HepG2 (cell line): ENCODE results near the gene METTL1. TPM values are rescaled to one million over a fixed set of nuclear protein-coding genes. Genes with fewer than 3 reads are reported as not detected.

Experiments used
- E2F2 ChIP-seq: sonication (generic); formaldehyde crosslinking; IDR thresholded peaks from 2 replicates; pipeline ENCODE4 v1.4.0; 2020; ENCODE audit warnings: missing genetic modification reagents, borderline replicate concordance
- GATAD1 ChIP-seq: IDR thresholded peaks from 2 replicates; pipeline ENCODE4 v1.6.1; 2016; ENCODE audit warnings: missing genetic modification reagents, missing compliant biosample characterization
- GPBP1L1 ChIP-seq: sonication (generic); formaldehyde crosslinking; IDR thresholded peaks from 2 replicates; pipeline ENCODE4 v1.5.0; 2020; ENCODE audit warnings: mild to moderate bottlenecking, missing genetic modification reagents
- MTA1 ChIP-seq: sonication (generic); formaldehyde crosslinking; IDR thresholded peaks from 2 replicates; pipeline ENCODE4 v1.4.0; 2020; ENCODE audit warnings: missing genetic modification reagents, mild to moderate bottlenecking, borderline replicate concordance
- MTF1 ChIP-seq: sonication (generic); formaldehyde crosslinking; IDR thresholded peaks from 2 replicates; pipeline ENCODE4 v1.5.0; 2020; ENCODE audit warnings: missing genetic modification reagents
- MXD4 ChIP-seq: IDR thresholded peaks from 2 replicates; pipeline ENCODE4 v1.6.1; 2016; ENCODE audit warnings: mild to moderate bottlenecking, missing biosample characterization, missing genetic modification reagents
- REST ChIP-seq, 2 experiments: IDR thresholded peaks; 2 replicates each; pipeline ENCODE4 v1.6.1; 2011 to 2012; ENCODE audit warnings: low read length in 2 of 2, borderline replicate concordance in 1 of 2, low read depth in 1 of 2, mild to moderate bottlenecking in 1 of 2, moderate library complexity in 1 of 2
- RNF2 ChIP-seq: fragments of 450-650 bp; conservative IDR thresholded peaks from 2 replicates; pipeline ENCODE4 v1.6.1; 2016; ENCODE audit warnings: low read depth
- SNAPC2 ChIP-seq: sonication (generic); formaldehyde crosslinking; IDR thresholded peaks from 2 replicates; pipeline ENCODE4 v1.8.1; 2022; ENCODE audit warnings: mild to moderate bottlenecking, missing genetic modification reagents
- SP140L ChIP-seq: sonication (generic); formaldehyde crosslinking; IDR thresholded peaks from 2 replicates; pipeline ENCODE4 v1.4.0; 2020; ENCODE audit warnings: missing genetic modification reagents, borderline replicate concordance
- ZNF263 ChIP-seq: sonication (generic); formaldehyde crosslinking; IDR thresholded peaks from 2 replicates; pipeline ENCODE4 v1.4.0; 2020; ENCODE audit warnings: missing genetic modification reagents
- ZNF496 ChIP-seq: sonication (generic); formaldehyde crosslinking; IDR thresholded peaks from 2 replicates; pipeline ENCODE4 v1.8.1; 2023; ENCODE audit warnings: mild to moderate bottlenecking, moderate library complexity, missing genetic modification reagents; ENCODE audit not compliant: insufficient replicate concordance
- ZNF776 ChIP-seq: sonication (generic); formaldehyde crosslinking; IDR thresholded peaks from 2 replicates; pipeline ENCODE4 v1.4.0; 2020; ENCODE audit warnings: mild to moderate bottlenecking, missing genetic modification reagents
- ZNF784 ChIP-seq: sonication (generic); formaldehyde crosslinking; IDR thresholded peaks from 2 replicates; pipeline ENCODE4 v1.5.1; 2020; ENCODE audit warnings: missing genetic modification reagents, mild to moderate bottlenecking, borderline replicate concordance
- ZNF891 ChIP-seq: sonication (generic); formaldehyde crosslinking; IDR thresholded peaks from 2 replicates; pipeline ENCODE4 v1.5.0; 2020; ENCODE audit warnings: mild to moderate bottlenecking, missing genetic modification reagents
- ZSCAN21 ChIP-seq: sonication (generic); formaldehyde crosslinking; IDR thresholded peaks from 2 replicates; pipeline ENCODE4 v1.8.0; 2022; ENCODE audit warnings: mild to moderate bottlenecking, missing genetic modification reagents, moderate library complexity, borderline replicate concordance
- polyA plus RNA-seq, 8 experiments: library from polyadenylated mRNA; depleted of rRNA in 3 of 8; stranded (reverse) in 7 of 8; unstranded in 1 of 8; fragments of >200 nt; fragmentation: Illumina TruSeq in 4 of 8; extraction: Trizol in 4 of 8; gene quantifications; 2 replicates each; pipeline versions ENCODE4 v1.2.1 to v1.2.3, GENCODE V29; 2011 to 2016; ENCODE audit warnings: low read depth in 4 of 8, missing spikeins in 1 of 8, mixed read lengths in 1 of 8; ENCODE audit not compliant: insufficient read depth in 1 of 8
- total RNA-seq, 5 experiments: library from RNA; depleted of rRNA; stranded (reverse); fragments of >200 nt; fragmentation: Illumina TruSeq; extraction: Trizol; gene quantifications; 2 replicates each; pipeline ENCODE4 v1.2.3, GENCODE V29; 2016; ENCODE audit warnings: low read depth in 1 of 5
- TF ChIP-seq, protein P1 (sequence below): sonication (generic); formaldehyde crosslinking; IDR thresholded peaks from 2 replicates; pipeline ENCODE4 v1.4.0; 2020; ENCODE audit warnings: missing genetic modification reagents

METTL1 gene
- total and polyA plus RNA-seq, 2 of the 13 experiments (the other 11 are each of a cell fraction or from before 2014, with no cell fraction given): 34.7 to 36.9 TPM

- TF ChIP-seq MTF1 (CRISPR knock-in tag) (peak; percentile 86; the same call in 1 of the 2 replicates), E2F2 (peak; percentile 59; the same call in 1 of the 2 replicates), MTA1 (CRISPR knock-in tag) (no peak), ZNF263 (0 out of 2 replicates have a peak, but pooled peaks have one; percentile 20), SNAPC2 (no peak), MXD4 (CRISPR knock-in tag) (peak; percentile 93), ZNF784 (CRISPR knock-in tag) (peak; percentile 91; the same call in 1 of the 2 replicates), ZNF776 (CRISPR knock-in tag) (peak; percentile 89), ZSCAN21 (CRISPR knock-in tag) (peak; percentile 85; the same call in 1 of the 2 replicates), REST (IDR thresholded peaks at IDR 0.05; ENCODE audit: borderline replicate concordance in 1 of 2, low read depth in 1 of 2, low read length in 2 of 2) (peak in 1 of 2 experiments; percentile 78; a peak in 2 of 4 replicates), SP140L (CRISPR knock-in tag) (0 out of 2 replicates have a peak, but pooled peaks have one; percentile 90), ZNF496 (CRISPR knock-in tag) (no peak), ZNF891 (CRISPR knock-in tag) (no peak), RNF2 (no peak), GPBP1L1 (no peak), GATAD1 (CRISPR knock-in tag) (peak; percentile 99)
- TF ChIP-seq, protein P1, sequence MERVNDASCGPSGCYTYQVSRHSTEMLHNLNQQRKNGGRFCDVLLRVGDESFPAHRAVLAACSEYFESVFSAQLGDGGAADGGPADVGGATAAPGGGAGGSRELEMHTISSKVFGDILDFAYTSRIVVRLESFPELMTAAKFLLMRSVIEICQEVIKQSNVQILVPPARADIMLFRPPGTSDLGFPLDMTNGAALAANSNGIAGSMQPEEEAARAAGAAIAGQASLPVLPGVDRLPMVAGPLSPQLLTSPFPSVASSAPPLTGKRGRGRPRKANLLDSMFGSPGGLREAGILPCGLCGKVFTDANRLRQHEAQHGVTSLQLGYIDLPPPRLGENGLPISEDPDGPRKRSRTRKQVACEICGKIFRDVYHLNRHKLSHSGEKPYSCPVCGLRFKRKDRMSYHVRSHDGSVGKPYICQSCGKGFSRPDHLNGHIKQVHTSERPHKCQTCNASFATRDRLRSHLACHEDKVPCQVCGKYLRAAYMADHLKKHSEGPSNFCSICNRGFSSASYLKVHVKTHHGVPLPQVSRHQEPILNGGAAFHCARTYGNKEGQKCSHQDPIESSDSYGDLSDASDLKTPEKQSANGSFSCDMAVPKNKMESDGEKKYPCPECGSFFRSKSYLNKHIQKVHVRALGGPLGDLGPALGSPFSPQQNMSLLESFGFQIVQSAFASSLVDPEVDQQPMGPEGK (CRISPR knock-in tag): peak; percentile 80
Measured at GRCh38 chr12:57782608-57783465, 10.9 kb upstream of the METTL1 start, which contains the start of gene TSFM (continued).
